AG10803 (cell line): ENCODE results near the gene FADS3.

ENCODE experiments used
- DNase-seq: peaks from one replicate; pipeline ENCODE4 v3.0.0; 2010; ENCODE audit warnings: low read depth
- H3K4me3 ChIP-seq: 2 replicates; pipeline ENCODE4 v1.5.1; 2011; ENCODE audit warnings: mild to moderate bottlenecking, low read length, control low read depth
- TF ChIP-seq, protein P1 (sequence below): conservative IDR thresholded peaks from 2 replicates; pipeline ENCODE4 v1.5.1; 2011; ENCODE audit warnings: mild to moderate bottlenecking, low read length, control low read depth, inconsistent platforms

Gene FADS3

DNA sequence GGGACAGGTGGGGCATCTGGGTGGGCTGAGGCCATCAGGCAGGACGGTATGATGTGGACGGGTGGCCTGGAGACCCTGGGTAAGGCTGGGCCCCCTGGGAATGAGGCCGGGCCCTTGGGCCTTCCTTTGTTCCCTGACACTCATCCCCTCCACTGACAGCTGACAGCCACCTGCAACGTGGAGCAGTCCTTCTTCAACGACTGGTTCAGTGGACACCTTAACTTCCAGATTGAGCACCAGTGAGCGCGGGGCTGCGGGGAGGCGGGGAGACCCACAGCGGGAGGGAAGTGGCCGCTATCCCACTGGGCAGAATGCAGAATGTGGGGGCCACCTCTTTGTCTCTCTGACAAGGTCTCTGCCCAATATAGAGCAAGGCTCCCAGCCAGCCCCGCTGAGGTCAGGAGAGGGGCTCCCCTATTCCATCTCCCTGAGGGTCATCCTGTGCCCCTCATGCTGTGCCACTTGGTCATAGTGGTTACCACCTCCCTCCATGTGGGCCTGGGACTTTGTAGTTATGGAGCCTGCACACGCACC is 27.7 kb downstream of the FADS3 start:
- H3K4me3 ChIP-seq = no peak overlapping the region
- TF ChIP-seq, protein P1, sequence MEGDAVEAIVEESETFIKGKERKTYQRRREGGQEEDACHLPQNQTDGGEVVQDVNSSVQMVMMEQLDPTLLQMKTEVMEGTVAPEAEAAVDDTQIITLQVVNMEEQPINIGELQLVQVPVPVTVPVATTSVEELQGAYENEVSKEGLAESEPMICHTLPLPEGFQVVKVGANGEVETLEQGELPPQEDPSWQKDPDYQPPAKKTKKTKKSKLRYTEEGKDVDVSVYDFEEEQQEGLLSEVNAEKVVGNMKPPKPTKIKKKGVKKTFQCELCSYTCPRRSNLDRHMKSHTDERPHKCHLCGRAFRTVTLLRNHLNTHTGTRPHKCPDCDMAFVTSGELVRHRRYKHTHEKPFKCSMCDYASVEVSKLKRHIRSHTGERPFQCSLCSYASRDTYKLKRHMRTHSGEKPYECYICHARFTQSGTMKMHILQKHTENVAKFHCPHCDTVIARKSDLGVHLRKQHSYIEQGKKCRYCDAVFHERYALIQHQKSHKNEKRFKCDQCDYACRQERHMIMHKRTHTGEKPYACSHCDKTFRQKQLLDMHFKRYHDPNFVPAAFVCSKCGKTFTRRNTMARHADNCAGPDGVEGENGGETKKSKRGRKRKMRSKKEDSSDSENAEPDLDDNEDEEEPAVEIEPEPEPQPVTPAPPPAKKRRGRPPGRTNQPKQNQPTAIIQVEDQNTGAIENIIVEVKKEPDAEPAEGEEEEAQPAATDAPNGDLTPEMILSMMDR = no peak
- no peak for DNase-seq

DNA sequence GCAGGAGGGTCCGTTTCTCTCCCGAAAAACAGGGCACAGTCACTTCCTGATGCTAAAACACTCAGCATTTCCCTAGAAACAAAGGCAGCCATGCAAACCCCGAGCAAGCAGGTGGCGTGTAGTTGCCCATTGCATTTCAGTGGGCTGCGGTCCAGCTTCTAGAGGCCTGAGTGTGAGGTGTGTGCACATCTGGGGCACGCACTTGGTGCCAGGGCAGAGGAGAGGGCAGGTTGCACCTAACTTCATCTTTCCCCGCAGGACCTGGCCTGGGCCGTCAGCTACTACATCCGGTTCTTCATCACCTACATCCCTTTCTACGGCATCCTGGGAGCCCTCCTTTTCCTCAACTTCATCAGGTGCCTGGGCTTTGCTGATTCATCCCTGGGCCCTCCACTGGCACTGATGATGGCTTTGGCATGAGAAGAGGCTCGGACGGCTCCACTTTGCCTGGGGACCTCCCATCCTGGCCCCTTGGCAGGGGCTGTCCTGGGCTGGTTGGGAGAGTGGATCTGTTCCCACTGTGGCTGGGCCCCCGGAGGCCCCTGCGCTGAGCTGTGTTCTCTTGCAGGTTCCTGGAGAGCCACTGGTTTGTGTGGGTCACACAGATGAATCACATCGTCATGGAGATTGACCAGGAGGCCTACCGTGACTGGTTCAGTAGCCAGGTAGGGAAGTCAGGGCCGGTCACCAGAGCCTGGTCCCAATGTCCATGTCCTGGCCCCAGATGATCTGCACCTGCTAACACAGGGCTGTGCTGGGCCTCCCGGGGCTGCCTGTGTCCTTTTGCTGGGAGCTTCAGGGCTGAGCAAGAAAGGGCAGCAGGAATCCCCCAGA is 28.4 kb downstream of the FADS3 start:
- no peak overlapping the region for H3K4me3 ChIP-seq
- TF ChIP-seq, protein P1 = no peak
- DNase-seq = no peak

DNA sequence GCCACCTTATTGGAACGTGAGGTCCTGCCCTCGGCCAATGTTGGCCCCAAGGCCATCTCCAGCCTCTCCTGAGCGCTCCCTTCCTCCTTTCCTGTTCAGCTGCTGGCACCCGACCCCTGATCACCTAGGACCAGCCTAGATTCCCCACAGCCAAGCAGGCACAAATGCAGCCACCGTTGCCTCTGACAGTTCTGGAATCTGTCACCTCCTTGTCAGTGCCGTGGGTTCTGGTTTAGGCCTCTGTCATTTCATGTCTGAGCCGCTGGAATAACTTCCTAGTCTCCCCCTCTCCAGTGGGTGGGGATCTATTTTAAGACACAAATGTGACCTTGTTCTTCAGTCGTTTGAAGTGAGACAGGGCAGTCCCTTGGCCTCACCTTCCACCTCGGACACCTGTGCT is 29.7 kb downstream of the FADS3 start:
- TF ChIP-seq, protein P1 = no peak

DNA sequence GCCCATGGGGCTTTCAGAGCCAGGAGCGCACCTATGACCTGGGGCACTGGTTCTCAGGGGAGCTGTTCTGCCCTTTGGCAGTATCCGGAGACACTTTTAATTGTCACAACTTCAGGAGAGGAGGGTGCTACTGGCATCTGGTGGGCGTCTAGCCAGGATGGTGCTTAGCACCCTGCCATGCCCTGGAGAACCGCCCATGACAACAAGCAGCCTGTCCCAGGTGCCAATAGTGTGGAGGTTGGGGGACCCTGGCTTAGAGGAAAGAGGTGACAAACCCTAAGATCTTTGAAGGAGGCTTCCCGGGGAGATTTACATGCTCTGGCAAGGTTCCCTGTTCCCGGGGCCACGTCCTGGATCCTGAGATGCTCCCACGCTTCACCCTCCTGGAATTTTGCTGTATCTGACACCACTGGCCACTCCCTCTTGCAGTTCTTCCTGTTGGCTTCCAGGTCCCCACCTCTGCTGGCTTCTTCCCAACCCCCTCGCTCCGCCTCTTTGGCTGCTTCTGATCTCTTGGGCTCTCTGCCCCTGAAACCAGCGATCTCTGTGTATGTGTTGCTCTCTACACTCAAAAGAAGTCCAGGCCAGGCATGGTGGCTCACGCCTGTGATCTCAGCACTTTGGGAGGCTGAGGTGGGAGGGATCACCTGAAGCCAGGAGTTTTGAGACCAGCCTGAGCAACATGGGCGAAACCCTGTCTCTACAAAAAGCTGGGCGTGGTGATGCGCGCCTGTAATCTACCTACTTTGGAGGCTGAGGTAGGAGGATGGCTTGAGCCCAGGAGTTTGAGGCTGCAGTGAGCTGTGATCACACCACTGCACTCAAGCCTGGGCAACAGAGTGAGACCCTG is 31.1 kb downstream of the FADS3 start:
- no peak for DNase-seq
- TF ChIP-seq, protein P1 = no peak
- H3K4me3 ChIP-seq = no peak overlapping the region

More for the DNA sequence above, 29.7 kb downstream of the FADS3 start:
- H3K4me3 ChIP-seq = no peak overlapping the region
- DNase-seq = no peak

DNA sequence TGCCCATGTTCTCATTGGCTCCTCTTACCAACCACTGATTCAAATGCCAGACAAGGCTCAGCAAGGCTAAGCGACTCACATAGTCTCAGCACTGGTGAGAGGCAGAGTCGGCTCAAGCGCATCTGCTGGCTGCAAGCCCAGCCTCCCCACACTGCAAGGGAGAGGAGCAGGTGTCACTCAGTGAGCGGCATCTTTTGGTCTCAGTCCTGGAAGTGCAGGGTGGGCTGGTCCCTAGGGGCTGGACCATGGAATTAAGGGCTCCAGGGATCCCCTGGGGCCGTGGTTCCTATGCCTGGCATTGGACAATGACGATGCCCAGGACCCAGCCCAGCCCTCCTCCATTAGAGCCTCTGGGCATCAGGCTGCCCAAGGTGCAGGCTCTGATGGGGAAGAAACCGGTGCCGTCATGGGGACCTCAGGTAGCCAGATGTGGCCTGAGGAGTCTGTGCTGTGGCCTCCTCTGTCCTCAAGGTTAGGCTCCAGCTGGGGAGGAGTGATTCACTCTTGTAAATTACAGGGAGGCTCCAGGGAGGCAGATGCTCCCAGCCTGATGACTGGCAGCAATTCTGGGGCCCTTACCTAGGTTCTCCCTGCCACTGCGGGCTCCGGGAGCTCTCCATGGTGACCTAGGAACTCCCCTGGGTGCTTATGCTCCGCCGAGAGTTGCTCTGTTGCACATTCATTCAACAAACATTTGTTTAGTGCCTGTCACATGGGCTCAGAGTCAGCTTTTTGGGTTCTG is 35.2 kb downstream of the FADS3 start:
- no peak for DNase-seq
- H3K4me3 ChIP-seq = no peak overlapping the region
- TF ChIP-seq, protein P1 = no peak

DNA sequence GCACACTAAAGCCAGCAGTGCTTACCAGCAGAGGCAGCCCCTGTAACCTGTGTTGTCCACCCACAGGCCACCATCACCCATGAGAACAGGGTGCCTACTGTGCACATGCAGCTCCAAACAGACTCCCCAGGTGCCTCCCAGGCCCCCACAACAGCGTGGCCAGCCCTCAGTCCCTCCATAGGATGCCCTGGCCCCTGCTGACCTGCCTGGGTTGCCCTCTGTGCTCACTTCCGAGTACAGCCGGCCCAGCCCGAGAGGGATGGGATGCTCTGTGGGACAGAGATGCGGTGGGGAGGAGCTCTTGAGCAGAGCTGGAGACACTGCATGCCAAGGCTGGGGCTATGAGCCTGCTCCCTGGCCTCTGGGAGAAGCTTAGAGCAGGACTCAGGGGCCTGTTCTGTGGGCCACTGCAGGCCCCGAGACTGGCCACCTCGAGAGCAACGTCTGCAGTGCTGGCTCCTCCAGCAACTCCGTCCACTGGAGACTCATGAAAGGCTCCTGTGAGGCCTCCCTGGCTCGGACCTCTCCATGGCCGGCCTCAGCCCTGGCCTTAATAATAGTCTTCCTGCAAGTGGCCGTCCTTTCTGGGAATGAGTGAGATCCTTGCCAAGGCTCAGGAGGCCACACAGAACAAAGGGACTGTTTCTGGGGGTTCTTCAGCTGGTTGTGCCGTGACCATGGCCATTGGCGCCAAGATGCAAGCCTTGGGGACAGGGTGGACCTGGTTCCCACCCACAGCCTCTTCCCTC is 36.2 kb downstream of the FADS3 start:
- no peak overlapping the region for H3K4me3 ChIP-seq
- DNase-seq = no peak
- TF ChIP-seq, protein P1 = no peak
